ENCODE data around the gene DAPK1. TPM values are rescaled to one million over a fixed set of nuclear protein-coding genes. Genes with fewer than 3 reads are reported as not detected.

DAPK1 gene
- total RNA-seq, 2 experiments from 2014 or later = 1.2 to 6.8 TPM

DNA sequence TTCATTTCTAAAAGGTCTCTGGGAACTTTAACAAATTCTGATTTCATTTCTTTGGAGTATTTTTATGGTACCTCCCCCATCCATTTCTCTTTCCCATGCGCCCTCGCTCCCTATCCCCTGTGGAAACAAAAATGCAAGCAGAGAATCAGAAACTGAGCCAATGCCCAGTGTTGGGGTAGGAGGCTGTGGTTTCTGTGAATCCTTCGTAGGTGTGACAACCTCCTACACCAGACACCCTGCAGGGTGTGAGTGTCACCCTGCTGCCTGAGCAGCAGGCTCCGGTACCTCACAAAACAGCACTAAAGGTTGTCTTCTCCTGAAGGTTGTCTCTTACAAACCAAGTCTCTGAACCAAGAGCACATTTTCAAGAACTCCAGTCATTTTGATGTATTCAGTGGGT is 124.4 kb downstream of the DAPK1 start:
- no peaks in the 10 kb centered on the region for H3K27me3 Mint-ChIP-seq
- H3K4me1 Mint-ChIP-seq = no peaks in the 10 kb centered on the region
- no peaks in the 10 kb centered on the region for H3K9me3 Mint-ChIP-seq (ENCODE audit: low read depth)
- H3K36me3 Mint-ChIP-seq = no peaks in the 10 kb centered on the region
- ATAC-seq (no peak), DNase-seq (no peak)
- H3K4me3 Mint-ChIP-seq = no peak overlapping the region
- CTCF ChIA-PET = no interaction called here
- no peak overlapping the region for H3K27ac Mint-ChIP-seq

DNA sequence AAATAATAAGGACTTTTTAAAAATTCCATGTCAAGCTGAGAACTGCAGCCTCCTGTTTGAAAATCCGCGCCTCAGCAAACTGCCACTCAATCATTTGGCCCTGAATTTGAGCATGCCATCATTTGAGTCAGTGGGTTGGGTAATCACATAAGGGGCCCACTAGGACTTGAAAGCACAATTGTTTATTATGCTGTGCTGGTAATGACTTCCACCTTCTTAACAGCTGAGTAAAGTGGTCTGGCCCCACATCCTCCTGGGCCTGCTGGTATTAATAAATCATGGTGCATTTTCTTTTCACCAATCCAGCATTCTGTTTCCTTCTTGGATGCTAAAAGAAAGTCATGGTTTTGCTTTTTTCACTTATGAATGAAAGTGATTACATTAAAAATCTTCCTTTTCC is 125.3 kb downstream of the DAPK1 start:
- H3K4me1 Mint-ChIP-seq = no peaks in the 10 kb centered on the region
- no peak for DNase-seq
- H3K27me3 Mint-ChIP-seq = no peaks in the 10 kb centered on the region
- ATAC-seq = no peak
- CTCF ChIA-PET = no interaction called here
- no peaks in the 10 kb centered on the region for H3K36me3 Mint-ChIP-seq
- H3K9me3 Mint-ChIP-seq (ENCODE audit: low read depth) = no peaks in the 10 kb centered on the region
- no peak overlapping the region for H3K27ac Mint-ChIP-seq
- no peak overlapping the region for H3K4me3 Mint-ChIP-seq

DNA sequence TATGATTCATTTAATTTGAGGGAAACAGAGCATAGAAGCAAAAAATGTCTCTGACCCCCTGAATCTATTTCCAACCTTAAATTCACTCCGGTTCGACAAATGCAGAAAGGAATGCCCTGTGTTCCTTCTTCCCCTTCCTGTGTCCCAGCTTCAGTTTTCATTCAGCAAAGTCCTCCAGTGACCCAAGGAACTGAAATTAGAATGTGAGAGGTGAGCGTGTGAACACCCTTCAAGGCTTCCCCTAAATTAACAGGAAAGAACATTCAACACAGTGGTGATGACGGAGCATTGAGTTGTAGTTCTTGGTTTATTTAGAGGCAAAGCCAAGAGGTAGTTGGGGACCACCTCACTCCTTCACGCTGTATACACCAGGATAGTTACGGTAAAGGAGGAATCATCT is 130.7 kb downstream of the DAPK1 start:
- ATAC-seq = no peak
- Mint-ChIP-seq H3K27me3 (no peaks in the 10 kb centered on the region), H3K9me3 (ENCODE audit: low read depth) (no peaks in the 10 kb centered on the region), H3K4me1 (no peaks in the 10 kb centered on the region), H3K4me3 (no peak overlapping the region), H3K36me3 (no peaks in the 10 kb centered on the region), H3K27ac (no peak overlapping the region)
- CTCF ChIA-PET = no interaction called here
- DNase-seq = no peak

DNA sequence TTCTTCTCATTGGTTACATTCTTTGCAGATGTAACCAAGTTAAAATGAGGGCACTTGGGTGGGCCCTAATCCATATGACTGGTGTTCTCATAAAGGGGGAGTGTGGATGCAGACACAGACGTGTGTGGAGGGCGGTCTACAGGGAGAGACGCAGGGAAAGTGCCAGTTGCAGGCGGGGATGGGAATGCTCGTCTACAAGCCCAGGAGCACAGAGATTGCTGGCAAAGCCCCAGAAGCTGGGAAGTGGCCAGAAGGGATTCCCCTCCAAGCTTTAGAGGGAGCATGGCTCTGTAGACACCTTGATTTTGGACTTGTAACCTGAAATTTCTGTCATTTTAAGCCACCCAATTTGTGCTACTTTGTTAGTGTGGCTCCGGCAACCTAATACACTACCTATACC is 131.4 kb downstream of the DAPK1 start:
- Mint-ChIP-seq H3K36me3 (no peaks in the 10 kb centered on the region), H3K4me3 (no peak overlapping the region), H3K9me3 (ENCODE audit: low read depth) (no peaks in the 10 kb centered on the region), H3K27ac (no peak overlapping the region), H3K4me1 (no peaks in the 10 kb centered on the region), H3K27me3 (no peaks in the 10 kb centered on the region)
- CTCF ChIA-PET = no interaction called here
- ATAC-seq = no peak
- no peak for DNase-seq

DNA sequence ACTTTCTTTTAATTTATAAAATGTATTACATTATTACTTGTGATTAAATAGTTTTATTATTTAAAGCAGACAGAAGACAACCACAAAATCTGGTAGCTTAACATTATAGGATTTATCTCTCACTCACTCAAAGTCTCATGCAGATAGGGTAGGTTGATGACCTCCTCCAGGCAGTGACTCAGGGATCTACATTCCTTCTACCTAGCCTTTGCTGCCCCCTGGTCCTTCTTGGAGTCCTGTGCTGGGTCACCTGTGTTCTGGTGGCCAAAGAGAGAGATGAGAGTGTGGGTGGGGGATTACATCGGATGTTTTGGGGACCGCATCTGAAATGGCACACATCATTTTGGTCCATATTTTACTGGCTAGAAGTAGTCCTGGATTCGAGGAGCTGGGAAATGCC is 132.6 kb downstream of the DAPK1 start:
- DNase-seq (no peak), ATAC-seq (no peak)
- H3K4me3 Mint-ChIP-seq = no peak overlapping the region
- no peak overlapping the region for H3K27ac Mint-ChIP-seq
- no peaks in the 10 kb centered on the region for H3K27me3 Mint-ChIP-seq
- no peaks in the 10 kb centered on the region for H3K36me3 Mint-ChIP-seq
- no peaks in the 10 kb centered on the region for H3K9me3 Mint-ChIP-seq (ENCODE audit: low read depth)
- CTCF ChIA-PET = no interaction called here
- H3K4me1 Mint-ChIP-seq = no peaks in the 10 kb centered on the region

DNA sequence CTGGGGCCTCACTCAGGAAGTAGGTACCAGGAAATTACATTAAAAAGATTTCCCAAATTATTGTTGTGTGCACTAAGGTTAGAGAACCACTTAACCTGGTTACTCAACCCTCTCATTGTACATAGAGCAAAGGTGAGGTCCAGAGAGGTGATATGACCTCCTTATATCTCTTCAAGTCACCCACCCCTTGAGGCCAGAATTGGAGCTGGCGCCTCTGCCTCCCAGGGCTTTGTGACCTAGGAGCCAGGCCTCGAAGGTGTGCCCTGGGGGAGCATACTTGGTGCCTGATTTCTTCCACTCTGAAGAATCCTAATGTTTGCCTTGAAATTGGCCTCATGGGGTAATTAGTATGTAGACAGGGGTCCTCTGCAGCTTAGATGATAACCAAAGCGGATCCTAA is 133.2 kb downstream of the DAPK1 start:
- H3K27ac Mint-ChIP-seq = no peak overlapping the region
- H3K9me3 Mint-ChIP-seq (ENCODE audit: low read depth) = no peaks in the 10 kb centered on the region
- no peaks in the 10 kb centered on the region for H3K4me1 Mint-ChIP-seq
- no peak for ATAC-seq
- H3K36me3 Mint-ChIP-seq = no peaks in the 10 kb centered on the region
- no peak overlapping the region for H3K4me3 Mint-ChIP-seq
- H3K27me3 Mint-ChIP-seq = no peaks in the 10 kb centered on the region
- CTCF ChIA-PET = no interaction called here
- DNase-seq = no peak

DNA sequence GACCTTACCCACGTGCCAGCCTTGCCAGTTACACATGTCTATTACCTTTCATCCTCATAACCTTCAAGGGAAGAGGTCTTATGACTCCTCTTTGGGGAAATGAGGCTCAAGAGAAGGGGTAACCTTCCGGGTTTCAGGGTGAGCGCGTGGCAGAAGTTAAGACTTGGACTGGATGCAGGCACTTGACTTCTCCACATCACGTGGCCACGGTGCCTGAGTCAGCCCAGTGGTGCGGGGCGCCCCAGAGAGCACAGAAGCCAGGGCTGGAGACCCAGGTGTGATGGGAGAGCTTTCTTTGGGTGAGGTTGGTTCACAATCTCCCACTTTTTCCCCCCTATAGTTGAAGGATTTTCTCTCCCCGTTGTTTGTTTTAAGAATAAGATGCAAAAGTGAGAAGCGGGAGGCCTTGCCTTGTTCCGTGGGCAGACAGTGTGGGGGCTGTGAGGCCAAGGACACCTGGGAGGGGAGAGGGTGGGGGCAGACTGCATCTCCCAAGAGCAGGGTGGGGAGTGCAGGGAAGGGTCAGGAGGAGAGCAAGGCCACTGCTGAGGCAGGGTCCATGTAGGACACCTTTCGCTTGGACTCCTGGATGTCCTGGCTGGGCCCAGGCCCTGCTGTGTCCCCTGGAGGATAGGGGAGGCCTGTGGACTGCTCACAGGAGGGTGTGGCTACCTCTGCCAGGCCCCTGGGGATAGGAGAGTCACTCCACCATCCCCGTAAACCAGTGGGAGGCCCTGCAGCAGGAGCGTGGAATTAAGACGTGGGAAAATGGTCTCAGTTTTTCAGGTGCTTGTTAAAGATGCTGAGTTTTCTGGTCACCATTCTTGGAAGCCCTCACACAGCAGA is 138.2 kb downstream of the DAPK1 start:
- no peaks in the 10 kb centered on the region for H3K4me1 Mint-ChIP-seq
- ATAC-seq = no peak
- no peak overlapping the region for H3K27ac Mint-ChIP-seq
- no peak overlapping the region for H3K4me3 Mint-ChIP-seq
- CTCF ChIA-PET = no interaction called here
- no peaks in the 10 kb centered on the region for H3K27me3 Mint-ChIP-seq
- no peak for DNase-seq
- no peaks in the 10 kb centered on the region for H3K9me3 Mint-ChIP-seq (ENCODE audit: low read depth)
- no peaks in the 10 kb centered on the region for H3K36me3 Mint-ChIP-seq

DNA sequence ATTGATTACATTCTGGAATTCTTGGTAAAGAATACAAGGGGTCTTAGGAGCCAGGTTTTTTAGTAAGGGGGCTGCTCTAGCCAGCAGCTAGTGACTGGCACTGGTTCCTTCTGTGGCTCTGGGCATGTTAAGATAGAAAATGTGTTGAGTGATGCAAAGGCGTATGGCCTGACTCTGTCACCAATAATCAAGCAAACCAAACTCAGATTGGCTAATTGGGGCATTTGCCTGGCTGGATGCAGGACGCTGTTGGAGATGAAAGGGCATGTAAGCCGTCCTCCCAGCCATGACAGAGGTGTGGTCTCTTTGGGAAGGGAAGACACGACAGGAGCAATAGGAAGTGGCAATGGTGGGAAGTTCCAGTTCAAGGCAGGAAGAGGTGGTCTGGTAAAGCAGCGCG is 140.6 kb downstream of the DAPK1 start:
- H3K27ac Mint-ChIP-seq = no peak overlapping the region
- H3K27me3 Mint-ChIP-seq = no peaks in the 10 kb centered on the region
- H3K4me1 Mint-ChIP-seq = no peaks in the 10 kb centered on the region
- CTCF ChIA-PET = no interaction called here
- no peaks in the 10 kb centered on the region for H3K9me3 Mint-ChIP-seq (ENCODE audit: low read depth)
- DNase-seq (no peak), ATAC-seq (no peak)
- no peaks in the 10 kb centered on the region for H3K36me3 Mint-ChIP-seq
- H3K4me3 Mint-ChIP-seq = no peak overlapping the region

DNA sequence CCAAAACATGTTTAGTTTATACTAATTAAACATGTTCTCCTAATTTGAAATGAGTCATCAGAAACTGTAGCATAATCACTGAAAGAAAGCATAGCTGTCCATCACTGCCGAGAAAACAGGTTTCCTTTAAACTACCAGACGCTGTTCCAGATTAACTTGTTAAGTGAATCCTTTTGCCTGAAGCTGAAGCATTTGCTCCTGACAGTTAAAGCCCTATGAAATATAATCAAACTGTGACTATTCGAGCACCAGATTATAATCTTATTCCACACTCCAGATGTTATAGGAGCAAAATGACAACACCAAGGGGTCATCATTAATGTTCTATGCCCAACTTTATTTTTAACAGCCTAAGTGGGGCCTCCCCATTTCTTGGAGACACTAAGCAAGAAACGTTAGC is 142.3 kb downstream of the DAPK1 start:
- CTCF ChIA-PET = no interaction called here
- Mint-ChIP-seq H3K4me1 (no peaks in the 10 kb centered on the region), H3K36me3 (no peaks in the 10 kb centered on the region), H3K4me3 (no peak overlapping the region), H3K27ac (no peak overlapping the region), H3K27me3 (no peaks in the 10 kb centered on the region), H3K9me3 (ENCODE audit: low read depth) (no peaks in the 10 kb centered on the region)
- DNase-seq (no peak), ATAC-seq (no peak)

DNA sequence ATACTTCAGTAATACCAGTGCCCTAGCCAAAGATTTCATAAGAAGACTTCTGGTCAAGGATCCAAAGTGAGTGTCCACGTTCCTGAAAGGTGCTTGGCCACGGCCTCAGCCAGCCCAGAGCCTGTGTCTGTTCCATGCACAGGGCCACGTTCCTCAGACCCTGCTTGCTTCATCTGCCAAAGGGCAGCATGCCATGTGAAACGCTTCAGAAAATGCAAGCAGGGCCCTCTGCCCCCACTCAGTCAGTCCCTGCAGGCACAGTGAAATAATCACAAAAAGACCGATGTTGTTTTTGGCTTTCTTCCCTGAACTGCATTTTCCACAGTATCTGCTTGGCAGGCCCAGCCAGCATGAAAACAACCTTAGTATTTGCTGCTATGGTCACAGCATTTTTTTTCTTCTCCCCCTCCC is 142.7 kb downstream of the DAPK1 start:
- no peak for DNase-seq
- H3K4me3 Mint-ChIP-seq = no peak overlapping the region
- CTCF ChIA-PET = no interaction called here
- no peak for ATAC-seq
- H3K9me3 Mint-ChIP-seq (ENCODE audit: low read depth) = no peaks in the 10 kb centered on the region
- H3K27ac Mint-ChIP-seq = no peak overlapping the region
- no peaks in the 10 kb centered on the region for H3K4me1 Mint-ChIP-seq
- no peaks in the 10 kb centered on the region for H3K27me3 Mint-ChIP-seq
- no peaks in the 10 kb centered on the region for H3K36me3 Mint-ChIP-seq

DNA sequence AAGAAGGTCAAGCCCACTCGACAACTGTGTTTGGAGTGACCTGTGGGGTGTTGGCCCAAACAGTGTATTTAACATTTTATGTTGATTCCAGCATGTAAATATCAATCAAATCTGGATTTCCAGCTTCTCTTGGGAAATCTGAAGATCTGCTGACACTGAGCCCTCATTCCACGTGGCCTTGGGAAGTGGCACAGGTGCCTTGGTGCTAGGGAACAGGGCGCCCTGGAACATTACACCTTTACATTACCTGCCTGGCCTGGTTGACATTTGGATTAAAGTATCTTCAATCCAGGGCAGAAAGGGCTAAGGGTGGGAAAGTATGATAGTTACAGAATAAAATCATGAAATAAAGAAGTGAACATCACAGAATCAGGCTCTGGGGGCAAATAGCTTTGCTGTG is 143.4 kb downstream of the DAPK1 start:
- Mint-ChIP-seq H3K36me3 (no peaks in the 10 kb centered on the region), H3K4me1 (no peaks in the 10 kb centered on the region), H3K4me3 (no peak overlapping the region), H3K27ac (no peak overlapping the region), H3K9me3 (ENCODE audit: low read depth) (no peaks in the 10 kb centered on the region), H3K27me3 (no peaks in the 10 kb centered on the region)
- CTCF ChIA-PET = no interaction called here
- ATAC-seq (no peak), DNase-seq (no peak)

DNA sequence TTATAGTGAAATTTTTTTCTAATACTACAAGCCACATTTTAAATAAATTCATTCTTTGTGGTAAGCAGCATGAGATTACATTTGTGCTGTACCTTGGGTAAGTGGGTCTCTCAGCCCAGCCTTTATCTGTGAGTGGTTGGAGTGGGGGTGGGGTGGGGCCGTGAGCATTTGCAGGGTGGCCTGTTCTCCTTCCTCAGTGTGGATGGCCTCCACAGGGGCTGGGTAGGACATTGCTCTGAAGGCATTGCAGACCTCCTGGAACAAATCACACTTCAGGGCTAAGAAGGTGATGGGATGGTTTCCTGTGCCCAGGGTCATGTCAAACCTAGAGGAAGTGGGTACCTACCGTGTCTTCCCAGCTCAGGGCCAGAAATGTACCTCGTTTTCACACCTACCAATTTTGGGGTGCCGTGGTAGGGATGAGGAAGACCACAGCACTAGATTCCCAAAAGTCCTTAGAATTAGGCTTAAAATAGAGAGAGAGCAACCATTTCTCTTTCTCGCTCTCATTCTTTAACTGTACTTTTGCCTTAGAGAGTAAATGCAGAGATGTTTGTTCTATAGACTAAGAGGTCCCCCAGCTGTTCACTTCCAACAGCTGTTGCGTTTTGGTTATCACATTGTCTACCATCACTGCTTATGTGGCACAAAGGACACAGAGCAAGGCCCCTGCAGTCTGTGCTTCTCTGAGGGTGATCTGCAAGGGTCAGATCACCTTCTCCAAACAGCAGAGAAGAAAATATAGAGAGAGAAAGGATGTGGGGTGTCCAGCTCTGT is 144.9 kb downstream of the DAPK1 start:
- no peak for DNase-seq
- Mint-ChIP-seq H3K9me3 (ENCODE audit: low read depth) (no peaks in the 10 kb centered on the region), H3K36me3 (no peaks in the 10 kb centered on the region), H3K4me1 (no peaks in the 10 kb centered on the region), H3K4me3 (no peak overlapping the region), H3K27me3 (no peaks in the 10 kb centered on the region), H3K27ac (no peak overlapping the region)
- CTCF ChIA-PET = no interaction called here
- no peak for ATAC-seq

DNA sequence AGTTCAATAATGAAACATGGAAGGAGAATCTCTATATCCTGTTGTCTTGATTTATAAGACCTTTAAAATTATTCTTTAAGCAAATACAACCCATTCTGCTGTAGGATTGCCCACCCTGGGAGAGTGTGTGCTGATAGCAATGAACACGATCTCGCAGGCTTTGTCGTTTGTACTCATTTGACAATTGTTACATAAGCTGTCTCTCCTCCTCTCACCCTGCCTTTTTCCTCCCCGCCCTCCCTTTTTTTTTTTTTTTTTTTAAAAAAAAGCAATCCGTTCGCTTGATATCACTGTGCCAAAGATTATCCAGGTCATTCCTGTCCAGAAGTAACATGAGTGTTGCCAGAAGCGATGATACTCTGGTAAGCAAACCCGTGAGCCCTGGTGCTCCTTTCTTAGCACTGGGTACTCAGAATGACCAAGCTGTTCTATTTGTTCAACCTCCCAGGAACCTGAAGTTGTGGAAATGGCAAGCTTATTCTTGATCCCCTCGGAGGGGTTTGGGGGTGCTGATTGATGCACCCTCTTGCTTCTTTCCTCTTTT is 145.5 kb downstream of the DAPK1 start:
- Mint-ChIP-seq H3K4me1 (no peaks in the 10 kb centered on the region), H3K4me3 (no peak overlapping the region), H3K27me3 (no peaks in the 10 kb centered on the region), H3K36me3 (no peaks in the 10 kb centered on the region), H3K27ac (no peak overlapping the region), H3K9me3 (ENCODE audit: low read depth) (no peaks in the 10 kb centered on the region)
- ATAC-seq (no peak), DNase-seq (no peak)
- CTCF ChIA-PET = no interaction called here

All from activated CD8-positive, alpha-beta memory T cell treated with anti-CD3 and anti-CD28 coated beads, Interleukin-2, amount 10 ng/mL, durations not matched to agents 7 days and 5 days (primary cell).